ENCODE results near the gene FARP1.
"Not testable (repeated sequence)": the region's sequence is repeated elsewhere in the genome, so short reads cannot be mapped to it uniquely, and the experiment has no call there.

FARP1 gene

GRCh38 chr13:98228661-98229341 lies 85.9 kb downstream of the FARP1 start:
- DNase-seq: no peak

GRCh38 chr13:98230762-98231161 lies 87.9 kb downstream of the FARP1 start:
- DNase-seq: not testable (repeated sequence)

GRCh38 chr13:98232456-98232855 lies 89.6 kb downstream of the FARP1 start:
- DNase-seq: no peak

DNA sequence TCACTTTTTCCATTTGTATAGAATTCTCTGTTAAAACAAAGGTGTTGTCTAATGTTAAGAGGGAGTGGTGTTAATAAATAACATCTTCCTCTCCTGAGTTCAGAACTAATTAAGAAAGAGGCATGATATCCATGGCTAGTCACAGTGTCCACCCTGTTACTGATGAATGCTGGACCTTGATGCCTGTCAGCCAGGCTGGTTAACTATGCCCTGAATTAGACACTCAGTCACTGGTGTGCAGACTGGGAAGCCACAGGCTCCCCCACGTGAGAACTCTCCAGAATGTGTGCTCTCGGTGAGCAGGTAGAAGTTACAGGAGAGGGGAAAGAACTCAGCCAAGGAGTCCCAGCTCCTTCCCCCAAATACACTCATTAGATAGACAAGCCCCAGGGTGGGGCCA lies 90.2 kb downstream of the FARP1 start:
- no peak for DNase-seq

DNA sequence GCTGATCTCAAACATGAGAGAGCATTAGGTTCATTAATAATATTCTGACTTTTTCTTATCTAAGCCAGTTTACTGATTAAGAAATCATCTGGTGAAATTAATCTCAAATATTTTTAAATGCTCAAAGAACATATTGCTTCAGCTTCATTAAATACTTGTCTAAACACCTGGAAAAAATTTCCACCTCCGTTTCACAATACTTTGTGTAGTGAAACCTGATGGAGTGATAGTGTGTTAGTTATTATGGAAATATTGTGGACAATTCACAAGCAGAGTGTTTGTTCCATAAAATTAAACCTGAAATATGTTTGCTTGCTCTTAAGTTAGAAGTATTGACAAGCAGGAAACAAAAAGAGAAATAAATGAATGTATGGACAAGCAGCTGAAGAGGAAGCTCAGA lies 91.5 kb downstream of the FARP1 start:
- no peak for DNase-seq

DNA sequence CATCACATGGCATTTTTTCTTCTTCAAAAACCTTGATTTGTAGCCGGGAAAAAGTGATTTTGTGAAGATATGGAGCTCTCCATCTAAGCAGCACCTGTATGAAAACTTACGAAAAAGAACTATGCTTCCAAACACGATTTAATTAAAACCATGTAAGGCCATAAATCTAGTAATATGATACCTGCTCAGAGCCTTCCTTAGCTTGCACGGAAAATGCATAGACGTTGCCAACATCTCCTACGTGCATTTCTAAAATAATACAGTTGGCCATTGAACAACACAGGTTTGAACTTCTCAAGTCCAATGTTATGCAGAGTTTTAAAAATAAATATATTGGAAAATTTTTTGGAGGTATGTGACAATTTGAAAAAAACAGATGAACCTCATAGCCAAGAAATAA lies 93.3 kb downstream of the FARP1 start:
- DNase-seq: no peak

DNA sequence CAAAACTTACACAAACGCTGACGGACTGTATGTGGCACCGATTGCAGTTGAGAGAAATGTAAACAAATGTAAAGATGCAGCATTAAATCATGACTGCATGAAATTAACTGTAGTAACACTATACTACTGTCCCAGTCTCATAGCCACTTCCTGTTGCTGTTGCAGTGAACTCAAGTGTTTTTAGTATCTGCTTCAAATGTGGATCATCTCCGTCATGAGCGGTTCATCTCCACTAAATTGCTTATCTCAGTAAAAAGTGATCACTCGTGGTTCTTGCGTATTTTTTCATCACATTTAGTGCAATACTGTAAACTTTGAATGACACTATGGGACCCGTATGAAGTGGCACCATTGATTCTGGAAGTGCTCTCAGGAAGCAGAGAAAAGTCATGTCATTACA lies 94.4 kb downstream of the FARP1 start:
- no peak for DNase-seq

GRCh38 chr13:98239162-98240076 lies 96.5 kb downstream of the FARP1 start:
- no peak for DNase-seq

DNA sequence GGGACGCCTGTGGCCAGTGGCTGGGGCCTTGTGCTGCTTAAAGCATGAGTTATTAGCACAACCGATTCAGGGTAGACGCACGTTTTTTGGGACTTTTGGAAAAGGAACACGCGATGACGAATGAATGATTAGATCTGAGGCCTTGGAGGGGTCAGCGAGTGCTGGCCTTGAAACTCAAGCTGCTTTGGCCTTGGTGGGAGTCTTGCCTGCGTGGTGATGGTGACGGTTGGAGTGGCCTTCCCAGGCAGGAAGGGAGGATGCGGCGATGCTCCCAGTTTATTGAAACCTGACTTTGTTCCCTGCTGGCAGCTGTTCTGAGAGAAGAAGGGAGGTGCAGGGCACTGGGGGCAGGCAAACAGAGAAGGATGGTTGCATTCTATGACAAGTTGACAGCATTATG lies 97.2 kb downstream of the FARP1 start:
- no peak for DNase-seq

DNA sequence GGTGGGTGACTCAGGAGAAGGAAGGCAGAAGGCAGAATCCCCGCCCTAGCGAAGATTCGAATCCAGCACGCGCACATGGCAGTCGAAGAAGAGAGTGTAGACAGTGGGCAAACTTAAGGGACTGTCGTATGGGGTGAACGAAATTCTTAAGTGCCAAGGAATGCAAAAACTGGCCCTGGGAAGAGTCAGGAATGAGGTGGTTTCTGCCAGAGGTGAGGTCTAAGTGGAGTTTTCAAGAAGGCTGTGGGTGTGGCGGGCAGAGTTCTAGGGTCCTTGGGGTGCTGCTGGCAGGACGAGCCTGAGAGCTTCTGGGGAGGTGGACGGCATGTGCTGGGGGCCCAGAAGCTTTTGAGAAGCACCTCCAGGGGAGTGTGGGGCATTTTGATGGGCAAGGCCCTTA lies 98.1 kb downstream of the FARP1 start:
- no peak for DNase-seq

GRCh38 chr13:98241976-98242375 lies 99.1 kb downstream of the FARP1 start:
- no peak for DNase-seq

- no peak for DNase-seq
These were observed 99.5 kb downstream of the FARP1 start for GRCh38 chr13:98242403-98242802.

DNA sequence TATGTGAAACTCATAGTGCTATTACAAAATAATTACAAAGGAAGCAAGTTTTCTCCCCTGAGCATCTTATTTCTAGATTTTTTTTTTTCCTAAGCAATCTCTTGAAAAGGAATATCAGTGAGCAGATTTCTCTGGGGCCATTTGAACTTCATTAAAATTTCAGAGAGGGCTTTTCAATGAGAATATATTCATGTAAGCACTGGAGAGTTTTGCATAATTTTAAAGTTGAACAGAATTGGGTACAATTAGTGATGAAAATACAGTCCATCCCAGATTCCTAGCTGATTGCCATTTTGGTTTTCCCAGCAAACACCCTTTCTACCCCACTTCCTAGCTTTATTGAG lies 101.0 kb downstream of the FARP1 start:
- DNase-seq: no peak

- DNase-seq: no peak
These were observed 103.8 kb downstream of the FARP1 start for GRCh38 chr13:98246538-98247172.

DNA sequence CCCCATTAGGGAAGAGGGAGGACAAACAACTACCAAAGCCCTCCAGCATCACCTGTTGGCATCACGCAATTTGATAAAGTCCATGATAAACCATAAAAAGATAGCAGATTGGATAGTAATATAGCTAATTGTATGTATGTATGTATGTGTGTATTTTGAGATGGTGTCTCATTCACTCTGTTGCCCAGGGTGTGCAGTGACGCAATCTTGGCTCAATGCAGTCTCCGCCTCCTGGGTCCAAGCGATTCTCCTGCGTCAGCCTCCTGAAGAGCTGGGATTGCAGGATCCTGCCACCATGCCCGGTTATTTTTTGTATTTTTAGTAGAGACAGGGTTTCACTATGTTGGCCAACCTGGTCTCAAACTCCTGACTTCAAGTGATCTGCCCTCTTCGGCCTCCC lies 108.8 kb downstream of the FARP1 start:
- no peak for DNase-seq

DNA sequence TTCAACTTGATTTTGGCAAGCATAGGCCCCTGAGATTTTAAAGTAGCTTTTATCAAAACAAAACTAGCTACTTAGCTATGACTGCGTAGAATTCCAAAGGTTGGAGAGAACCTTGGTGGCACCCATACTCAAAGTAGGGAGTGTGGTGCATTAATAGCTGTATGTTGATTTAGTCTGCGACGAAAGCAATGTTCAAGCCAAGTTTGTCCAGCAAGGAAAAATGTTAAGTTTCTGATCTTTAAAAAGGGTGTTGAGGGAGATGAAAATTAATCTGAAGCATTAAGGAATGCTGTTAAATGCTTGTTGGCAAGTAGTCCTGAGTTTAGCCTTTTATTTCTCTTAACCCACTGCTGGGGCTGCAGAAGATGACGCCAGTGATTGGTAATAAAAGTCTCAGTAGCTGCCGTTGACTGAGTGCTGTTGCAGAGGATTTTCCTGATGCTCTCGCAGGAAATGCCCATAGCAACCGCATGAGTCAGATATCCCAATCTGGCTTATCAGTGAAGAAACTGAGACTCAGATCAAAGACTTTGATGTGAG lies 110.1 kb downstream of the FARP1 start:
- DNase-seq: no peak

- no peak for DNase-seq
These were observed 110.6 kb downstream of the FARP1 start for GRCh38 chr13:98253526-98253925.

GRCh38 chr13:98254513-98254912 lies 111.6 kb downstream of the FARP1 start:
- DNase-seq: no peak

GRCh38 chr13:98258226-98258625 lies 115.3 kb downstream of the FARP1 start:
- DNase-seq: no peak

GRCh38 chr13:98260357-98261164 lies 117.7 kb downstream of the FARP1 start:
- no peak for DNase-seq

DNA sequence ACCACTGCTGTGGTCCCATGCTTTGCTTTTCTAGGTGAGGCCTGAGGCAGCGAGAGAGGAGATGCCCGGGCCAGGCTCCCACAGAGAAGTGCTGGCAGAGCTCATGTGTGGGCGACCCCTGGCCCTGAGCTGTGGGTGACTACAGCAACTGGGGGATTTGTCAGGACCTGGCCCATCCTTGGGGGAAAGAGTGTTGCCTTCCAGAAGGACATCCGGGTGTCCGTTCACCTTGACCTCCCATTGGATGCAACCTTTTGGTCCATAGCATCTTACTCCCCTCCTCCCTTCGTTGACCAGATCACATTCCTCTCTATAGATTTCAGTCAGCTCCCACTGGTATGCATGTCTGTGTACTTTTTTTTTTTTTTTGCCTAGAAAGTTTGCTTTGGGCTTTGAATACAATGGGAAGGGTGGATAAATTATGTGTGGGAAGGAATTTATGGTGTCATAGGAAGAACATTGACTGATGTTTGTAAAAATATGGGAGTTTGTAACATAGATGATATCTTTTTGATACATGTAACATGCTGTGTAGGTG lies 118.3 kb downstream of the FARP1 start:
- DNase-seq: no peak

DNA sequence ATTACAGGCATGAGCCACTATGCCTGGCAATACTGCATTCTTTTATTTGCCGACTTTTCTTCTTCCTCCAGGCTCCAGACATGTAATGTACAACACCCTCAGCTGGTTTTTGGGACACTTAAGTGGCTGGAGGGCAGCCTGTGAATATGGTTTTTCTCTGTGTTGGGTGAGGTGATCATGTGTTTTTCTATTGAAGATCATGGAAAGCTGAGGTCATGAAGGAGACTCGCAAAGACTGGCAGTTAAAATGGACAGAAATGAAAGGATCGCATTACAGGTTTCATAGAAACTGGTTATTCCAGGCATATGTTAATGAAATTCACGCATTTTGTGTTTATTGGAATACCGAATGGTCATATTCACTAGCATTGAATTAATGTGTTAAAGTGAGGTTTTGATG lies 119.4 kb downstream of the FARP1 start:
- no peak for DNase-seq

DNA sequence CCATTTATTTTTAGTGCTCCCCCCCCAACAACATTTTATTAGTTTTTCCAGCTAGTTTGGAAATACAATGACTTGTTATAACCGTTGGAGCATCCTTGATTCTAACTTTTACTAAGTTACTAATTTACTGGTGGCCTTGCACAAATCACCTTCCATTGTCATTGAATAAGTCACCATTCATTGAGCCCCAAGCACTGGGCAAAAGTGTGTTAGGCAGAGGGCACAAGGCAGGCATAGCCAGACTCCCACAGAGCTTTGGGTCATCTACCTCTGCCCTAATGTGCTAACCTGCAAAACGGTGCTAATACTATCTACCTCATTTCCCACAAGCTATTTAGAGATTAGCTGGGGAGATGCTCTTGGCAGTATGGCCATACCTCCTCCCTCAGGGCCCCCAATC lies 120.9 kb downstream of the FARP1 start:
- no peak for DNase-seq
